HG03565 (cell line): ENCODE measurements around the gene STS.

Experiments used
- ATAC-seq: cut with Tn5 transposase; IDR thresholded peaks from one replicate; pipeline ENCODE4 v1.9.1; 2021; ENCODE audit warnings: mild to moderate bottlenecking, moderate library complexity; ENCODE audit not compliant: unreplicated experiment

Gene STS, protein sequence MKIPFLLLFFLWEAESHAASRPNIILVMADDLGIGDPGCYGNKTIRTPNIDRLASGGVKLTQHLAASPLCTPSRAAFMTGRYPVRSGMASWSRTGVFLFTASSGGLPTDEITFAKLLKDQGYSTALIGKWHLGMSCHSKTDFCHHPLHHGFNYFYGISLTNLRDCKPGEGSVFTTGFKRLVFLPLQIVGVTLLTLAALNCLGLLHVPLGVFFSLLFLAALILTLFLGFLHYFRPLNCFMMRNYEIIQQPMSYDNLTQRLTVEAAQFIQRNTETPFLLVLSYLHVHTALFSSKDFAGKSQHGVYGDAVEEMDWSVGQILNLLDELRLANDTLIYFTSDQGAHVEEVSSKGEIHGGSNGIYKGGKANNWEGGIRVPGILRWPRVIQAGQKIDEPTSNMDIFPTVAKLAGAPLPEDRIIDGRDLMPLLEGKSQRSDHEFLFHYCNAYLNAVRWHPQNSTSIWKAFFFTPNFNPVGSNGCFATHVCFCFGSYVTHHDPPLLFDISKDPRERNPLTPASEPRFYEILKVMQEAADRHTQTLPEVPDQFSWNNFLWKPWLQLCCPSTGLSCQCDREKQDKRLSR

GRCh38 chrX:7147413-7147977 lies at the start of gene STS:
Gene STS (plus strand): TSS chrX:7147712. CDS start chrX:7253200, 105,488 bp downstream.
- ATAC-seq = peak; percentile 16

- ATAC-seq = no peak
Measured at GRCh38 chrX:7100022-7100421, 47.5 kb upstream of the STS start.

- no peak for ATAC-seq
Measured at GRCh38 chrX:7102119-7102518, 45.4 kb upstream of the STS start.

GRCh38 chrX:7106649-7107048 lies 40.9 kb upstream of the STS start:
- ATAC-seq = no peak

DNA sequence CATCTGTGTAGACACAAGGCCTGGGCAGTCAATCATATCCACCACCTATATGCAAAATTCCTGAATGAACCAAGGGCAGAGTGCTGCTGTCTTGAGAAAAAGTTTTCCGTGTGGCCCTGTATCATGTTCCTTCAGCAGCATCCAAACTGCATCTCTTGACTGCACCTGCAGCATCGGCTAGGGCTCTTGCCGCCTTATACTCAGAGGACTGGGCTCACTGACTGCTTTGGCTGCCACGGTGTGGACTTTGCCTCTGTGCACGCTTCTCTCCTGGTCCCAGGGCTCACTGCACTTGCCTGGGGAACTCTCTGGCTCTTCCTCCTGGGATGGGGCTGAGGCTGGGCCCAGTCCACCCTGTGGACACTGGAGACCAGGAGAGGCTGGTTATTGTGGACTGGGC lies 39.5 kb upstream of the STS start:
- ATAC-seq = no peak

GRCh38 chrX:7109049-7109531 lies 38.4 kb upstream of the STS start:
- ATAC-seq = no peak

DNA sequence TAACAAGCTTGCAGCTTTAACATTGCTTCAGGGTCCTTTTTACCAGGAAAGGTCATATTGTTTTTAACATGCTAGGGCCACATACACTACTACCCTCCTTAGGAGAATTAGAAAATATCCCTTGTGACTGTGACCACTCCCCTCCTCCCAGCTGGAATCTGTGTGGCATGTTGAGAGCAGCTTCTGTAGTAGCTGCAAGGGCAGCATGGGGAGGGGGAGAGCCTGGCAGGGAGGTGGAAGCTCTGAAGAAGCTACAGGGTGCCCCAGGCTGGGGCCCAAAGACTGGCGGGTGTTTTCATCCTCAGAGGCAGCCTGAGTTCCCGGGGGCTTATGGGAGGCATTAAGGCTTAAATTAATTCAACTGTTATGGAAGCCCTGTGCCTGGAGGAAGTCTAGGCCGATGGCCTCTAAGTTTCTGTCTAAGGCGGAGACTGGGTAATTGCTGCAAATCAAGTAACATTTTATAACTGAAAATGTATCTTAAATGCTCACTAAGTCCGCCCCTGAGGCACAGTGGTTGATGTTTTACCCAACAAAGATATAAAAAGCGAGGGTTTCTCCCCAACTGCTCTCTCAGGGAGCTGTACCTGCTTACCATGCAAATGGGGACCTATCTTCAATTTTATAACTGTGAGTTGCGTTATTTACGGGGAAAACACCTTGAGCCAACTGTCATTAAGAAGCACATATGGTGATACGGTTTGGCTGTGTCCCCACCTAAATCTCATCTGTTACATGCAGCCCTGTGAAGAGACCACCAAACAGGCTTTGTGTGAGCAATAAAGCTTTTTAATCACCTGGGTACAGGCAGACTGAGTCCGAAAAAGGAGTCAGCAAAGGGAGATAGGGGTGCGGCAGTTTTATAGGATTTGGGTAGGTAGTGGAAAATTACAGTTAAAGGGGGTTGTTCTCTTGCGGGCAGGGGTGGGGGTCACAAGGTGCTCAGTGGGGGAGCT lies 37.4 kb upstream of the STS start:
- ATAC-seq = peak; percentile 66

- ATAC-seq = peak; percentile 42
Measured at GRCh38 chrX:7110821-7111276, 36.7 kb upstream of the STS start.

DNA sequence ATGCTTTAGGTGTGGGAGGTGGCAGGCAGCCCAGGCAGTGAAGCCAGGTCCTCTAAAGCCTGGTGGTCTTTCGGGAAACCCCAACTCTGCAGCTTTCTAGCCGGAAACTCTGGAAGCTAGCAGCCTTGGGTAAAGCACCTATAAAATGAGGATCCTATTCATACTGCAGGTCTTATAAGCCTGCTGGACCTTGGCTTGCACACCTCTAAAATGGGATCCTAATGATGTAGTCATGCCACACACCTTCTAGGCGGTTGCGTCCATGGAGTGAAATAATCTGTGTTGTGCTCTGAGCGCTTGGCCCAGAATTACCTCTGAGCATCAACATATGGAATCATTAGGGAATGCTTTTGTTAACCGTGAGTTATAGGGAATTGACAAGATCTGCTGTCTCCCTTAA lies 36.0 kb upstream of the STS start:
- ATAC-seq = no peak

DNA sequence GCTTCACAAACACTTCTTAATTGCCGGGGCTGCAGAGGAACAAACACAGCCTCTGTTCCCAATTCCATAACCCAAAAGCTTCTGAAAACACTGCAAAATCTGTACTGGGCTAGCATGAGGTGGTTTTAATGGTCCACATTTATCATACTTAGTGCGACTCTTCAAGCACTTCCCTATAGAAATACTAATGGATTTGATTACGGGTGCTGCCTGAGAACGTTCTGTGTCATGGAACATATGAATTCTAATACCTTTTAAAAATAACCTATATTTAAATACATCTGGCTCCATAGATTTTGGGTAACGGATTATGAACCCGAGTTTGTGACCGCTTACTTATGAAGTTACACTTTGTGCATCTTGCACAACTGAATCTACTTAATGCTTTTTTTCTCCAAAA lies 35.4 kb upstream of the STS start:
- no peak for ATAC-seq

DNA sequence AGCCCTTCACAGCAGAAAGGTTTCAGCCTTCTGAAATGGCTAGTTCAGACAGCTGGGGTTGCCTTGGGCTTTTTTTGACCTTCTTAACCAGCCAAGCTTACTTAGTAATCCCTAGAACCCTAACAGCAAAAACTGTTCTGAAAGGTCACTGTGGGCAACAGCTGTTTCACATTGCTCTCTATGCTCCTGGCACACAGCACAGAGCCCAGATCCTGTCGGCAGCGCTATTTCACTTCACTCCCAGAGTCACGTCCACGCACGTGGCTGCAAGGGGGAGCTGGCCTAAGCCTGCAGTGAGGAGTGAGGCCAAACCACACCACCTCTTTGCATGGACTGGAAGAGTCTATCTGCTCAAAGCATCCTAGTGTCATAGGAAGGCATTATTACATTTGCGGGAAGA lies 32.0 kb upstream of the STS start:
- peak; percentile 52 for ATAC-seq

DNA sequence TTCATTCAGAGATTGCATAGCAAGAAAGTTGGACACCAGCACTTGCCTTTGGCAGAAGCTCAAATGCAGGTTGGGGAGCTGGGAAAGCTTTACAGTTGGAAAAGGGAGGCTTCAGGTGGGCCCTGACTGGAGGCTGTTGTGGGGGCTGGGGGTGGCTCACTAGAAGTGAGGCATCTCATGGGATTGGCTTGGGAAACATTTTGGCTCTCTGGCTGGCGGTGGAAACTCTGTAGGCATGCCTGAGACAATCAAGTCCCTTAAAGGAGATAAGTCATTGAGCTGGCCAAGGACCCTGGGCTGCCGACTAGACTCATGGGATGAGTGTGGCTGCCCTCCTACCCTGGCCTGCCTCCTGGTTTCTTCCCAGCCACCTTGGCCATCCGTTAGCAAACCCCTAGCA lies 31.4 kb upstream of the STS start:
- ATAC-seq = no peak

DNA sequence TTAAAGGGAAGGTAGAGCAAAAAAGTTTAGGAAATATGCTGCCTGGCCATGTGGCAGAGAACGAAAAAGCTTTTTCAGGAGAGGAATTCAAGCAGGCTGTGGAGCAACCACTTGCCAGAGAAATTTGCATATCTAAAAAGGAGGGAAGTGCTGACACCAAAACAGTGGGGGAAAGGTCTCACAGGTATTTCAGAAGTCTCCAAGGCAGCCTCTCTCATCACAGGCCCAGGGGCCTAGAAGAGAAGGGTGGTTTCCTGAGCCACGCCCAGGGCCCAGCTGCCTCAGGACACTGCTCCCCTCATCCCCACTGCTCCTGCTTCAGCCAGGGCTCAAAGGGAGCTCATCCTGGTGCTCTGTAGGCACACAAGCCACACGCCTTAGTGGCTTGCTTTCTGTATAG lies 29.9 kb upstream of the STS start:
- peak; percentile 39 for ATAC-seq

DNA sequence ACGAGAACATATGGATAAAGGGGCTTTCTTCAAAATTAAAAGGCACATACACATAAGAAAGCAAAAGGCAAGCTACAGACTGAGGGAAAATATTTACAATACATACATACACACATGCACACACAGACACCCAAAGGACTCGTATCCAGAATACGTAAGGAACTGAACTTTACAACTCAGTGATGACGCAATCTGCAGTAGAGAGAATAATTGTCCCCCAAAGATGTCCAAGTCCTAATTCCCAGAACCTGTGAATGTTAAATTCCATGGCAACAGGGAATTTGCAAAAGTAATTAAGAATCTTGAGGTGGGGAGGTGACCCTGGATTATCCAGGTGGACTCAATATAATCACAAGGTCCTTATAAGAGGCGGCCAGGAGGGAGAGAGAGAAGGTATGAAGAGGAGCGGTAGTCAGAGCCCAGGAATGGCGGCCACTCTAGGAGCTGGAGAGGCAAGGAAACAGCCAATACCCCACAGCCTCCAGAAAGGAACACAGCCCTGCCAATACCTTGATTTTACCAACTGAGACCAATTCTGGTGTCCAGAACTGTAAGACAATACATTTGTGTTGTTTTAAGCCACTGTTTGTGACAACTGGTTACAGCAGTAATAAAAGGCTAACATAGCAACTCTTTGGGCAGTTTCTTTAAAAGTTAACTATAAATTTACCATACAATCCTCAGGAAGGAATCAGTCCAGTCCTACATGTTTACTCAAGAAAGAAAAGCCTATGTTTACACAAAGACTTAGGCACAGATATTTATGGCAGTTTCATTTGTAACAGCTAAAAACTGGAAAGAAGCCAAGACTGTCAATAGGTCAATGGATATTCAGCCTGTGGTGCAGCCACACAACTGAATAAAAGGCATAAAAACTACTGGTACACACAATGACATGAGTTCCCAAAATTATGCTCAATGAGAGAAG lies 27.3 kb upstream of the STS start:
- no peak for ATAC-seq

DNA sequence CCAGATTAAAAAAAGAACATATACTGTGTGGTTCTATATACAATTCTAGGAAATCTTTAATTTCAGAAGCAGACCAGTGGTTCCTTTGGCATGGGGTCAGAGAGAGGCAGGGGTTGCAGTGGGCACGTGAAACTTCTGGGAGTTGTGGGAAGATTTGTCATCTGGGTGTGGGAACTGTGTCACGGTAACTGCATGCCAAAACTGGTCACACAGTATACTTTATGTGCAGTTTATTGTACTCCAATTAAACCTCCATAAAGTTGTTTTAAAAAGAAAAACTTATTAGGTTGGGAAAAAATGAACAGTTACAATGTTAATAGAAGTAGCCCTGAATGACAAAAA lies 26.7 kb upstream of the STS start:
- ATAC-seq = no peak

DNA sequence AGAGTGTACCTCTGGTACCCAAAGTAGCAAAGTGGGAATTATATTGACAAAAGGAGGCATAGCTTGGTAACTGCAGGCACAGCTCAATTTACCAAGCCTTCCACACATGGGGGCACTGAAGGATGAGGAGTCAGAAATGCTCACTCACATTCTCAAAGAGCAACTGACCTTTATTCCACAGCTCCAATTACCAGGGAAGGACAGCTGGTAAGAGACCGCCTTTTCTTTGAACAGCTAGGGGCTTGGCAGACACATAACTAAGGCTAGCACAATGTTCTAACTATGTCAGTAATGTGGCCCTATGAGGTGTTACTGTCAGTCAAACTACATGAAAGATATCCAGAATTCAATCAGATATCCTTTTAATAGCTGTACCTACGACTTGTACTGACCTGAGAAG lies 20.5 kb upstream of the STS start:
- no peak for ATAC-seq

- ATAC-seq = no peak
Measured at GRCh38 chrX:7131621-7132020, 15.9 kb upstream of the STS start.

DNA sequence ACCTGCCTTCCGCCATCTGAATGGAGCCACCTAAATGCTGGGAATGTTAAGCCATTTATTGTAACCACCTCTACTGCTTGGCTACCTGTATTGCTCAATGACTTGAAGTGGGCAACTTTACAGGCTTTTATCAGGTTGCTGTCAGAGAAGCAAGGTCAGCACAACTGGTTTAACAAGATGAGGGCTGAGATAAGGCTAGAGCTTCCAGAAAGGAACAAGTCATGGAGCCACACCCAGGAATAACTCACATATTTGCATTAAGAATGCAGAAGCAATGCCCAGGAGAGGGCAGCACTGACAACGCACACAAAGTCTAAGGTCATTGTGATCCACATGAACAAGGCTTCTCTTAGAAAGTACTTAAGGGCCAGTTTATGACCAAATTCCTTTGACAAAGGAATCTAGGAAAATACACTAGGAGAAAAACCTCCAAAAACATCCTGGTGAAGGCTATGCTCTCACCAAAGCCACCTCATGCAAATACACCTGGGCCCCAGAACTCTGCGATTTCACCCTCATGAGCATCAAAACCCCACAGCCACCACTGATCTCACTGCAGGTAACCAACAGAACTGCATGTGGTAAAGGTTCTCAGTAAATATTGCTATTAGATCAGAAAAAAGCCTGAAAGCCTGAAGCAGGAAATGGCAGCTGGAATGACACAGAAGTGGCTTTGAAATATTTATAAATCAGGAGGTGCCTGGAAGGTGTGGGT lies 15.0 kb upstream of the STS start:
- peak; percentile 65 for ATAC-seq

GRCh38 chrX:7133050-7133440 lies 14.5 kb upstream of the STS start:
- ATAC-seq = no peak
